WERI-Rb-1 (cell line): ENCODE measurements around the gene ATP8B3.

Source experiments
- DNase-seq: peaks from one replicate; pipeline ENCODE4 v3.0.0-alpha.2; 2020
- H3K27ac ChIP-seq: fragments of 250-450 bp; sonication (Bioruptor Pico); 2 replicates; pipeline ENCODE4 v1.5.1; 2020; ENCODE audit warnings: mild to moderate bottlenecking, moderate library complexity
- H3K27me3 ChIP-seq: fragments of 250-450 bp; sonication (Bioruptor Pico); 2 replicates; pipeline ENCODE4 v1.5.1; 2021; ENCODE audit warnings: mild to moderate bottlenecking, low read depth, moderate library complexity; ENCODE audit not compliant: insufficient read depth, severe bottlenecking
- H3K36me3 ChIP-seq: fragments of 250-450 bp; sonication (Bioruptor Pico); 2 replicates; pipeline ENCODE4 v1.5.1; 2020; ENCODE audit warnings: mild to moderate bottlenecking, moderate library complexity
- H3K4me3 ChIP-seq: 2 replicates; pipeline ENCODE4 v1.5.1; 2011; ENCODE audit warnings: low read depth, mild to moderate bottlenecking, control low read depth, low read length
- H3K9me3 ChIP-seq: fragments of 250-450 bp; sonication (Bioruptor Pico); 2 replicates; pipeline ENCODE4 v1.5.1; 2021; ENCODE audit warnings: mild to moderate bottlenecking, moderate library complexity; ENCODE audit not compliant: severe bottlenecking
- CTCF ChIP-seq: IDR thresholded peaks from 2 replicates; pipeline ENCODE4 v1.5.1; 2011; ENCODE audit warnings: low read depth, mild to moderate bottlenecking, control low read depth, inconsistent platforms, low read length

ATP8B3 gene

GRCh38 chr19:1742989-1743696, 68.9 kb downstream of the ATP8B3 start:
- no peak for DNase-seq
- Histone ChIP-seq H3K36me3 (no peaks in the 10 kb centered on the region), H3K27me3 (peaks cover 47% of the 10 kb centered on the region), H3K9me3 (peaks cover 5% of the 10 kb centered on the region), H3K4me3 (no peak overlapping the region), H3K27ac (no peak overlapping the region)
- TF ChIP-seq CTCF, result no peak

GRCh38 chr19:1739960-1740629, 72.0 kb downstream of the ATP8B3 start:
- TF ChIP-seq CTCF, result no peak
- Histone ChIP-seq H3K4me3 (no peak overlapping the region), H3K27ac (no peak overlapping the region), H3K27me3 (peaks cover 27% of the 10 kb centered on the region), H3K36me3 (no peaks in the 10 kb centered on the region), H3K9me3 (peaks cover 5% of the 10 kb centered on the region)
- DNase-seq, result no peak

GRCh38 chr19:1736927-1737326, 75.1 kb downstream of the ATP8B3 start:
- H3K27me3 ChIP-seq, result peaks cover 17% of the 10 kb centered on the region
- no peak for DNase-seq
- TF ChIP-seq CTCF, result no peak
- H3K9me3 ChIP-seq, result peaks cover 5% of the 10 kb centered on the region
- no peak overlapping the region for H3K4me3 ChIP-seq
- no peaks in the 10 kb centered on the region for H3K36me3 ChIP-seq
- H3K27ac ChIP-seq, result no peak overlapping the region

- H3K4me3 ChIP-seq, result no peak overlapping the region
- H3K9me3 ChIP-seq, result peaks cover 5% of the 10 kb centered on the region
- peaks cover 17% of the 10 kb centered on the region for H3K27me3 ChIP-seq
- no peaks in the 10 kb centered on the region for H3K36me3 ChIP-seq
- no peak overlapping the region for H3K27ac ChIP-seq
- no peak for TF ChIP-seq CTCF
- DNase-seq, result no peak
These were observed 75.8 kb downstream of the ATP8B3 start for GRCh38 chr19:1736280-1736679.

- DNase-seq, result no peak
- no peak for TF ChIP-seq CTCF
- Histone ChIP-seq H3K27ac (no peak overlapping the region), H3K36me3 (no peaks in the 10 kb centered on the region), H3K4me3 (no peak overlapping the region), H3K27me3 (peaks cover 9% of the 10 kb centered on the region), H3K9me3 (no peaks in the 10 kb centered on the region)
These were observed 77.6 kb downstream of the ATP8B3 start for GRCh38 chr19:1734321-1734966.
